Tibial nerve (tissue), 4 donors: ENCODE measurements around the gene CLHC1.

Source experiments
- CTCF ChIP-seq, 5 experiments: fragments of 200-600 bp in 3 of 5; fragments of 450-650 bp in 2 of 5; sonication (generic) in 3 of 5; IDR thresholded peaks; one replicate each; pipeline ENCODE4 v1.5.1; 2016 to 2019; ENCODE audit warnings: antibody characterized with exemption in 5 of 5, mild to moderate bottlenecking in 3 of 5, moderate library complexity in 2 of 5
- EP300 ChIP-seq, 2 donors: sonication (generic); formaldehyde crosslinking; IDR thresholded peaks; one replicate each; pipeline ENCODE4 v1.6.1; 2017; ENCODE audit warnings: antibody characterized with exemption in 2 of 2, mild to moderate bottlenecking in 1 of 2

GRCh38 chr2:55168221-55169154 lies 63.6 kb downstream of the CLHC1 start:
- peak; percentile 64 to 82 (median 75) for TF ChIP-seq CTCF (IDR thresholded peaks at IDR 0.05)
- peak in 1 of 2 donors; percentile 57 for TF ChIP-seq EP300 (IDR thresholded peaks at IDR 0.05)
